Lower lobe of right lung (tissue), 2 donors: ENCODE results near the gene TRAPPC14. TPM values are rescaled to one million over a fixed set of nuclear protein-coding genes. Genes with fewer than 3 reads are reported as not detected.

Experiments
- ATAC-seq, 2 donors: fragments of 200-7000 bp; cut with Tn5 transposase; one replicate each; pipeline ENCODE4 v1.9.1; 2020 to 2022; ENCODE audit warnings: mild to moderate bottlenecking in 2 of 2, moderate library complexity in 2 of 2
- DNase-seq: peaks from one replicate; pipeline ENCODE4 v3.0.0-alpha.2; 2020
- H3K27ac ChIP-seq: fragments of 200-600 bp; one replicate; pipeline ENCODE4 v1.8.0; 2022
- H3K27me3 ChIP-seq: fragments of 200-600 bp; one replicate; pipeline ENCODE4 v1.8.0; 2022; ENCODE audit warnings: low read depth
- H3K36me3 ChIP-seq: fragments of 200-600 bp; one replicate; pipeline ENCODE4 v1.8.0; 2022; ENCODE audit warnings: mild to moderate bottlenecking
- H3K4me1 ChIP-seq: fragments of 200-600 bp; one replicate; pipeline ENCODE4 v1.8.0; 2022
- H3K4me3 ChIP-seq: fragments of 200-600 bp; one replicate; pipeline ENCODE4 v1.8.0; 2022; ENCODE audit warnings: mild to moderate bottlenecking
- H3K9me3 ChIP-seq: fragments of 200-600 bp; one replicate; pipeline ENCODE4 v1.8.0; 2022
- intact Hi-C: fragments of 100-400 bp; cut with DNase I; formaldehyde crosslinking; loops from one replicate; pipeline ENCODE4 v1.11.0; 2022
- microRNA-seq: library from miRNA; unstranded; fragments of <30 nt; microRNA quantifications from one replicate; pipeline ENCODE4 v1.2.0, GENCODE V29; 2020; ENCODE audit warnings: borderline number of aligned reads
- total RNA-seq: library from RNA; stranded (reverse); fragmentation: NEBNext Ultra II Directional; extraction: Animal tissue kit (Norgen Biotek cat#: 25700); gene quantifications from one replicate; pipeline ENCODE4 v1.2.1, GENCODE V29; 2021
- TF ChIP-seq, protein P1 (sequence below): fragments of 200-600 bp; IDR thresholded peaks from one replicate; pipeline ENCODE4 v1.8.0; 2022; ENCODE audit warnings: antibody characterized with exemption, mild to moderate bottlenecking
- donor health status: DM: no; HTN: yes; CAD: no; lungs with severe emphysema.

TRAPPC14 gene
- total RNA-seq, 1 donor from 2014 or later = 24.3 TPM

DNA sequence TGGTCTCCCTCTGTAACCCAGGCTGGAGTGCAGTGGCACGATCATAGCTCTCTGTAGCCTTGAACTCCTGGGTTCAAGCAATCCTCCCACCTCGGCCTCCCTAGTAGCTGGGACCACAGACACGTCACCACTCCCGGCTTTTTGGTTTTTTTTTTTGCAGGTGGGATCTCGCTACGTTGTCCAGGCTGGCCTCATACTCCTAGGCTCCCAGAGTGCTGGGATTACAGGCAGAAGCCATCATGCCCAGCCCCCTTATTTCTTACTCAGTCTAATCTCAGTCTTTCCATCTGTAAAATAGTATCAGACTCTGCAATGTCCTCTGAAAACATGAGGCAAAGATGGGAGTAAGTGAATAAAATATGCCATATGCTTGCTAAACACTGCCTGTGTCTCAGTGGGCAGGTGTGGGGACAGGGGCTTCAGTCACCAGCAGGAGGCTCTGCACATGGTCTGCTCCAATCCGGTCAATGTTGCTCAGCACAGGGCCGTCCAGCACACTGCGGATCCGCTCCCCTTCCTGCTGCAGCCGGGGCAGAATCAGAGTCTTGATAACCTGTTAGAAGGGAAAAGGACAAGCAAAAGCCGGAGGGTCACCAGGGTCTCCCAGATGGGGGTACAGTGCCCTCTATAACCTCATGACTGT, 48.9 kb downstream of the TRAPPC14 start:
- intact Hi-C loops = no loop called here
- DNase-seq = no peak
- no peaks in the 10 kb centered on the region for H3K27me3 ChIP-seq
- peaks cover 95% of the 10 kb centered on the region for H3K36me3 ChIP-seq
- no peak overlapping the region for H3K27ac ChIP-seq
- TF ChIP-seq, protein P1, sequence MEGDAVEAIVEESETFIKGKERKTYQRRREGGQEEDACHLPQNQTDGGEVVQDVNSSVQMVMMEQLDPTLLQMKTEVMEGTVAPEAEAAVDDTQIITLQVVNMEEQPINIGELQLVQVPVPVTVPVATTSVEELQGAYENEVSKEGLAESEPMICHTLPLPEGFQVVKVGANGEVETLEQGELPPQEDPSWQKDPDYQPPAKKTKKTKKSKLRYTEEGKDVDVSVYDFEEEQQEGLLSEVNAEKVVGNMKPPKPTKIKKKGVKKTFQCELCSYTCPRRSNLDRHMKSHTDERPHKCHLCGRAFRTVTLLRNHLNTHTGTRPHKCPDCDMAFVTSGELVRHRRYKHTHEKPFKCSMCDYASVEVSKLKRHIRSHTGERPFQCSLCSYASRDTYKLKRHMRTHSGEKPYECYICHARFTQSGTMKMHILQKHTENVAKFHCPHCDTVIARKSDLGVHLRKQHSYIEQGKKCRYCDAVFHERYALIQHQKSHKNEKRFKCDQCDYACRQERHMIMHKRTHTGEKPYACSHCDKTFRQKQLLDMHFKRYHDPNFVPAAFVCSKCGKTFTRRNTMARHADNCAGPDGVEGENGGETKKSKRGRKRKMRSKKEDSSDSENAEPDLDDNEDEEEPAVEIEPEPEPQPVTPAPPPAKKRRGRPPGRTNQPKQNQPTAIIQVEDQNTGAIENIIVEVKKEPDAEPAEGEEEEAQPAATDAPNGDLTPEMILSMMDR = no peak
- H3K4me1 ChIP-seq = no peaks in the 10 kb centered on the region
- H3K4me3 ChIP-seq = no peak overlapping the region
- no peaks in the 10 kb centered on the region for H3K9me3 ChIP-seq
- no peak for ATAC-seq

DNA sequence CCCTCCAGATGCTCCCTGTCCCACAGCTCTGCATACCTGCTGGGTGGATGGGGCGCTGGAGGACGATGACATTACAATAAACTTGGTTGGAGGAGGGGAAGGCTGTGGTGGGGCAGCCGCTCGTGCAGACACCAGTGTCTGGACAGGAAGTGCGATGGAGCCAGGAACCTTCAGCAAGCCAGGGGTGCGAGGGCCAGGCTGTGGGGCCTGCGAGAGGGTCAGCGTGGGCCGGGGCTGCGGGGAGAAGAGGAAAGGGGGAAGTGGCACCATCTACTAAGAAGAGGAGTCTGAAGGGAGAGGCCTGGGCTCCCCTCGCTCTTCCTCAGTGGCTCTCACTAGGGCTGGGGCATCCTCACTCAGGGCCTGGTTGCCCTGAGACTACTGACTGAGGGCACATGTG, 50.6 kb downstream of the TRAPPC14 start:
- Histone ChIP-seq H3K4me3 (no peak overlapping the region), H3K4me1 (no peaks in the 10 kb centered on the region), H3K36me3 (peaks cover 100% of the 10 kb centered on the region), H3K27me3 (no peaks in the 10 kb centered on the region), H3K27ac (no peak overlapping the region), H3K9me3 (no peaks in the 10 kb centered on the region)
- DNase-seq (no peak), ATAC-seq (no peak)
- TF ChIP-seq, protein P1 = no peak
- intact Hi-C loops = no loop called here

DNA sequence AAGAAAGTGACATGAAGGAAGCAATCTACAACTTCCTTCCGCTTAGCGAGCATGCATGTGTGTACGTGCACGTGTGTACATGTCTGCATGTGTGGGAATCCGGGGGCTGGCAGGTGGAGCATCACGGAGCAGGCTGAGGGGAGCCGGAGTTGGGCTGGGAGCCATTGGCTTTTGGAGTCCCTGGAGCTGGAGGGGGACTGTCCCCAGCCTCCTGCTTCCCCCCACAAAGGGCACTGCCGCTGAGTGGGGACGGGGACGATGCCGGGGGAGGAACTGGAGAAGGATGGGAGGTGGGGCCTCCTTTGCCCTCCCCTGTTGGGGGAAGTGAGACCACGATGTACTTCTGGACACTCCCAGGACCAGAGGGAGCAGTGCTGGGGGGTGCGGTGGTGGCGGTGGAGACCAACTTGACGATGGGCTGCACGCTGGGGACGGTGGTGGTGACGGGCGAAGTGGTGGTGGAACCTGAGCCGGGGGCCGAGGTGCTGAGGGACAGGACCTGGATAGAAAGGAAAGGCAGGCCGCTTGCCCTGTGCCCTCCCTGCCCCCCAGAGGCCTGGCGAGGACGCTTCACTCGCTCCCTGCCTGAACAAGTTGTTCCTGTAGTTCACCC, 51.3 kb downstream of the TRAPPC14 start:
- TF ChIP-seq, protein P1 = no peak
- no peak overlapping the region for H3K4me3 ChIP-seq
- H3K27me3 ChIP-seq = no peaks in the 10 kb centered on the region
- peaks cover 6% of the 10 kb centered on the region for H3K4me1 ChIP-seq
- H3K36me3 ChIP-seq = peaks cover 95% of the 10 kb centered on the region
- no peak overlapping the region for H3K27ac ChIP-seq
- no peak for DNase-seq
- ATAC-seq = no peak
- no peaks in the 10 kb centered on the region for H3K9me3 ChIP-seq
- intact Hi-C loops = no loop called here

DNA sequence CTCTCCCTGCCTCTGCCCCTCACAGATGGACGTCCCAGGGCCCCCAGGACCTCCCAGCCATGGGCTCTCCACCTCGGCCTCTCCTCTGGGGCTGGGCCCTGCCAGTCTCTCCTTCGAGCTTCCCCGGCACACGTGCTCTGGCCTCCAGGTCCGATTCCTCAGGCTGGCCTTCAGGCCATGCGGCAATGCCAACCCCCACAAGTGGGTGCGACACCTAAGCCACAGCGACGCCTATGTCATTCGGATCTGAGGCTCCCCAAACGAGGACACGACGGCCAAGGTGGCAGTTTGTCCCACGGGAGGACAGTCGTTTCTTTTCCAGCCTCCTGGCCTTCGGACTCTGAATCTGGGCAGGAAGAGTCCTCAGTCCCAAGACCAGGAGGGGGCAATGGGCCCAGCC, 51.9 kb downstream of the TRAPPC14 start:
- Histone ChIP-seq H3K9me3 (no peaks in the 10 kb centered on the region), H3K36me3 (peaks cover 89% of the 10 kb centered on the region), H3K27ac (no peak overlapping the region), H3K4me1 (peaks cover 8% of the 10 kb centered on the region), H3K27me3 (no peaks in the 10 kb centered on the region), H3K4me3 (no peak overlapping the region)
- TF ChIP-seq, protein P1 = no peak
- no peak for DNase-seq
- ATAC-seq = no peak
- intact Hi-C loops = no loop called here

DNA sequence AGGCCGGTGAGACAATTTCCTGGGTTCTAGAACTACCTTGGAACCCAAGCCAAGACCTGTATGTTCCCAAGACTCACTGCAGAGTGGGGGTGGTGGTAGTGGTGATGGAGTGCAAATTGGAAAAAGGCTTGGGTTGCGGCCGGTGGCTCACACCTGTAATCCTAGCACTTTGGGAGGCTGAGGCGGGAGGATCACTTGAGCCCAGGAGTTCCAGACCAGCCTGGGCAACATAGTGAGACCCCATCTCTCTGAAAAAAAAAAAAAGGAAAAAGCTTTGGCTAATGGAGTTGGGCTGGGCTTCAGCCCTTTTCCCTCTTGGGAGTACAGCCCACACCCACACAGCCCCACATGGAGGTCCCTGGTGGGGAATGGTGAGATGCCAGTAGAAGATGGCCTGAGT, 53.0 kb downstream of the TRAPPC14 start:
- no peak for ATAC-seq
- no peak for DNase-seq
- intact Hi-C loops = no loop called here
- no peaks in the 10 kb centered on the region for H3K27me3 ChIP-seq
- H3K4me1 ChIP-seq = peaks cover 8% of the 10 kb centered on the region
- H3K27ac ChIP-seq = no peak overlapping the region
- TF ChIP-seq, protein P1 = no peak
- peaks cover 78% of the 10 kb centered on the region for H3K36me3 ChIP-seq
- H3K9me3 ChIP-seq = no peaks in the 10 kb centered on the region
- no peak overlapping the region for H3K4me3 ChIP-seq

Small RNA genes lying within 50 kb of the gene (microRNA-seq; reads per million reads assigned to microRNA genes)
- not detected for gene MIR4658

Other genes with a start within 250 kb of the TRAPPC14 start
- gene TRIM4, start 239.2 kb downstream of the TRAPPC14 start, total RNA-seq = 39.0 TPM
- not detected for gene GJC3, start 229.1 kb downstream of the TRAPPC14 start, total RNA-seq
- gene AZGP1, start 182.7 kb downstream of the TRAPPC14 start, total RNA-seq = 31.8 TPM
- gene ZKSCAN1, start 143.1 kb downstream of the TRAPPC14 start, total RNA-seq = 59.6 TPM
- 8.4 TPM for gene ZSCAN21, start 108.9 kb downstream of the TRAPPC14 start, total RNA-seq
- gene ZNF3, start 77.0 kb downstream of the TRAPPC14 start, total RNA-seq = 23.0 TPM
- gene COPS6, start 69.8 kb downstream of the TRAPPC14 start, total RNA-seq = 70.6 TPM
- gene MCM7, start 57.3 kb downstream of the TRAPPC14 start, total RNA-seq = 48.0 TPM
- gene AP4M1, start 57.1 kb downstream of the TRAPPC14 start, total RNA-seq = 16.5 TPM
- gene TAF6, start 39.4 kb downstream of the TRAPPC14 start, total RNA-seq = 39.4 TPM
- gene CNPY4, start 39.1 kb downstream of the TRAPPC14 start, total RNA-seq = 10.5 TPM
- gene MBLAC1, start 31.8 kb downstream of the TRAPPC14 start, total RNA-seq = 2.7 TPM
- 131 TPM for gene LAMTOR4, start 9.8 kb downstream of the TRAPPC14 start, total RNA-seq
- 5.3 TPM for gene GAL3ST4, start 9.9 kb upstream of the TRAPPC14 start, total RNA-seq
- gene GPC2, start 18.7 kb upstream of the TRAPPC14 start, total RNA-seq = 0.77 TPM
- 4.1 TPM for gene STAG3, start 19.2 kb upstream of the TRAPPC14 start, total RNA-seq
- not detected for gene PVRIG, start 61.2 kb upstream of the TRAPPC14 start, total RNA-seq
- not detected for gene SPDYE3, start 149.0 kb upstream of the TRAPPC14 start, total RNA-seq
- gene PILRB, start 199.4 kb upstream of the TRAPPC14 start, total RNA-seq = 35.9 TPM
- gene PILRA, start 214.8 kb upstream of the TRAPPC14 start, total RNA-seq = 48.7 TPM